AG09319 (cell line): ENCODE measurements around the gene CLASP1.

Experiments
- DNase-seq: peaks from one replicate; pipeline ENCODE4 v3.0.0-alpha.2; 2010; ENCODE audit warnings: low read depth; ENCODE audit errors: extremely low read depth
- CTCF ChIP-seq: IDR thresholded peaks from 2 replicates; pipeline ENCODE4 v1.5.1; 2011; ENCODE audit warnings: low read depth, mild to moderate bottlenecking, inconsistent platforms, low read length, moderate library complexity

CLASP1 gene

GRCh38 chr2:121489284-121489683 is 160.0 kb downstream of the CLASP1 start:
- TF ChIP-seq CTCF = no peak
- no peak for DNase-seq

DNA sequence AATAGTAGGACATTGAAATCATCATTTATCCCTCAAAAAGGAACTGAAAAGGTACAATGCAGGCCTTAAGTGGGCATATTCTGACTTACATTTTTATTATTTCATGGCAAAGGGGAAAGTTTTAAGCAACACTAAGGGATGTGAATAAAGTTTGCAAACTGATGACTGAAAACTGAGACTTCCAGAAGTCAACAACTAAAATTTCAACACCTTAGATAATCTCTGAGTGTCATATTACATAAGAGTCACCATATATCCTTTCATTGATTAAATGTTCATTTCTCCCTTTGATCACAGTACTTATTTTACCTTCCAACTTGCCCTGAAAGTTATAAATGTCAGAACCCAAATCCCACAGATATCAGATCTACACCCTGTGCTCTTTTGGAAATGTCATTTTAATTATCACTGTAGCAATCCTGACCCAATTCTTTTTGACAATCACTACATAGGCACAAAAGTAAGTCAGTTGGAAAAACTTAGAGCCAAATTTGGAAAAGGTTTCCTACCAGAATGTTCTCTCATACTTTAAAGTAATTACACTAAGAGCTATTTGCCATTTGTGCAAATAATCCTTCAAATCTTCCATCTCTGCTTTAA is 163.0 kb downstream of the CLASP1 start:
- DNase-seq = no peak
- TF ChIP-seq CTCF = no peak

DNA sequence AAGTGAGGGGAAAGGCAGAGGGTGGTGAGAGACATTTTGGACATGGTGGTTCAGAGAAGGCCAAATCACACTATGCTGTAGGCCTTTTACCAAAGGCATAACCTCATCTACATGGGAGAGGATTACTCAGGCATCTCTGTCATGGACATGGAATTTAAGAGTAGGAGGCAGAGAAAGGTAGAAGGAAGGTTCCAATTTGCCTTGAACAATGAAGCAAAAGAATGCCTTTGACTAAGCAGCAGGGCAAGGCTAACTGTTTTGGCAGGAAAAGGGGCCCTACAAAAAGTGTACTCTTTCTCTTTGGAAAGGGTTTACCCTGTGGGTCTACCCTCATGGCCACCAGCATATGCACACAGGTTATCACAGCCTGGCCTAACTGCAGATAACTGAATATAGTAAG is 164.2 kb downstream of the CLASP1 start:
- no peak for TF ChIP-seq CTCF
- no peak for DNase-seq

DNA sequence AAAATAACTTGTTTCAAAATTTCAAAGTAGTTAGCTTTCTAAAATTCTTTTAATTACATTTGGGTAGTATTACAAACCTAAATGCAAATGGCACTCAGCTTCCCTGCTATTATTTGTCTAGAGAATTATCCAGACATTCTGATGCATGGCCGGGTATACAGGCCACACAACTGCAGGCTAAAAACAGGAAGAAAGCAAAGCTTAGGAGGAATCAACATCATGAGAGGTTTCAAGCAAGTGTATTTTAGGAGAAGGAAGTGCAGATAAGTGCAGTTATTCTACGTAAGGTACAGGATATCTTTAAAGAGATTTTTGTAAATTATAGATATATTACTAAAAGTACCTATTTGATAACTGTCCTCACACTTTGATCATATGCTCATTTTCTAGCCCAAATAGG is 165.4 kb downstream of the CLASP1 start:
- TF ChIP-seq CTCF = no peak
- DNase-seq = no peak

DNA sequence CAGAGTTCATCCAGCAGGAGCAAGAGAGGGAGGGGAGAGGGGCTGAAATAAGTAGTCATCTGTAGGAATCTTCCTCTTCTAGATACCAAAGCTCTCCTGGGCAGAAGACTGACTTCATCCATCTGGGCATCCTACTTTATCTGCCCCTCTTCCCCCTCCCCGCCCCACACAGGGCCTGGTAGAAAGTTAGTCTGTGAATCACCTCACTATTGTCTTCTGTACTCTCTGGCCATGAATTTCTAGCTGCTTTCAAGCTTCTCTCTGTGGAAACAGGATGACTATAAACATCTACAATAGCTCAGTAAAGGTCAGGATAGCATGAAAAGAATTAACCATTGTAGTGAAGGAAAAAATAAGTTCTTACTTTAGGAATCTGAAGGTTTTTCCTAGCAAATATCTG is 166.2 kb downstream of the CLASP1 start:
- no peak for TF ChIP-seq CTCF
- no peak for DNase-seq

GRCh38 chr2:121480826-121481225 is 168.4 kb downstream of the CLASP1 start:
- DNase-seq = peak; percentile 59

More at GRCh38 chr2:121480826-121481225, 168.4 kb downstream of the CLASP1 start:
- TF ChIP-seq CTCF = no peak
